ENCODE data around the gene LYPD6B.

Gene LYPD6B

GRCh38 chr2:149132901-149133300 is 94.4 kb downstream of the LYPD6B start:
- no peak for DNase-seq

GRCh38 chr2:149134335-149134923 is 95.9 kb downstream of the LYPD6B start:
- DNase-seq: no peak

GRCh38 chr2:149136111-149136510 is 97.6 kb downstream of the LYPD6B start:
- no peak for DNase-seq

GRCh38 chr2:149141046-149141445 is 102.5 kb downstream of the LYPD6B start:
- DNase-seq: no peak

- no peak for DNase-seq
Observed at GRCh38 chr2:149143734-149144133, 105.2 kb downstream of the LYPD6B start.

- DNase-seq: no peak
Observed at GRCh38 chr2:149145314-149146295, 107.1 kb downstream of the LYPD6B start.

GRCh38 chr2:149146876-149147275 is 108.4 kb downstream of the LYPD6B start:
- DNase-seq: no peak

- DNase-seq: no peak
Observed at GRCh38 chr2:149148194-149149006, 109.9 kb downstream of the LYPD6B start.

GRCh38 chr2:149149007-149149297 is 110.5 kb downstream of the LYPD6B start:
- DNase-seq: no peak

GRCh38 chr2:149152469-149152953 is 114.0 kb downstream of the LYPD6B start:
- DNase-seq: no peak

- no peak for DNase-seq
Observed at GRCh38 chr2:149155196-149155969, 116.9 kb downstream of the LYPD6B start.

GRCh38 chr2:149155988-149156387 is 117.5 kb downstream of the LYPD6B start:
- DNase-seq: no peak

GRCh38 chr2:149156971-149157740 is 118.7 kb downstream of the LYPD6B start:
- DNase-seq: no peak

GRCh38 chr2:149158957-149159356 is 120.5 kb downstream of the LYPD6B start:
- DNase-seq: no peak

GRCh38 chr2:149160195-149160594 is 121.7 kb downstream of the LYPD6B start:
- no peak for DNase-seq

- DNase-seq: peak; percentile 71
Observed at GRCh38 chr2:149160701-149161217, 122.3 kb downstream of the LYPD6B start.

- DNase-seq: no peak
Observed at GRCh38 chr2:149161481-149162225, 123.2 kb downstream of the LYPD6B start.

- DNase-seq: no peak
Observed at GRCh38 chr2:149164296-149164695, 125.8 kb downstream of the LYPD6B start.

- DNase-seq: no peak
Observed at GRCh38 chr2:149164827-149165226, 126.3 kb downstream of the LYPD6B start.

GRCh38 chr2:149167001-149167780 is 128.7 kb downstream of the LYPD6B start:
- peak; percentile 65 for DNase-seq

All from activated CD8-positive, alpha-beta memory T cell treated with anti-CD3 and anti-CD28 coated beads for 24 hours (primary cell).